ENCODE measurements around the gene AUTS2.
A peak's percentile ranks its signal among the peaks of the same experiment; 100 is the strongest.

AUTS2 gene

GRCh38 chr7:69967689-69968450 is 369.6 kb downstream of the AUTS2 start:
- H3K4me3 ChIP-seq (ENCODE audit: low read depth, low read length), result no peak overlapping the region
- no peak for DNase-seq (ENCODE audit: low read depth)
- TF ChIP-seq CTCF (IDR thresholded peaks at IDR 0.05; ENCODE audit: insufficient read depth, low read depth, low read length, missing control alignments), result no peak

- no peak overlapping the region for H3K4me3 ChIP-seq (ENCODE audit: low read depth, low read length)
- no peak for TF ChIP-seq CTCF (IDR thresholded peaks at IDR 0.05; ENCODE audit: insufficient read depth, low read depth, low read length, missing control alignments)
These were observed 370.8 kb downstream of the AUTS2 start for GRCh38 chr7:69968969-69969556.

GRCh38 chr7:69981646-69982045 is 383.4 kb downstream of the AUTS2 start:
- DNase-seq (ENCODE audit: low read depth), result no peak
- no peak overlapping the region for H3K4me3 ChIP-seq (ENCODE audit: low read depth, low read length)
- no peak for TF ChIP-seq CTCF (IDR thresholded peaks at IDR 0.05; ENCODE audit: insufficient read depth, low read depth, low read length, missing control alignments)

More at GRCh38 chr7:69968969-69969556, 370.8 kb downstream of the AUTS2 start:
- DNase-seq (ENCODE audit: low read depth), result no peak

GRCh38 chr7:69982197-69982596 is 383.9 kb downstream of the AUTS2 start:
- no peak overlapping the region for H3K4me3 ChIP-seq (ENCODE audit: low read depth, low read length)
- no peak for TF ChIP-seq CTCF (IDR thresholded peaks at IDR 0.05; ENCODE audit: insufficient read depth, low read depth, low read length, missing control alignments)
- no peak for DNase-seq (ENCODE audit: low read depth)

- TF ChIP-seq CTCF (IDR thresholded peaks at IDR 0.05; ENCODE audit: insufficient read depth, low read depth, low read length, missing control alignments), result no peak
- H3K4me3 ChIP-seq (ENCODE audit: low read depth, low read length), result no peak overlapping the region
These were observed 391.3 kb downstream of the AUTS2 start for GRCh38 chr7:69989551-69989950.

GRCh38 chr7:69992938-69993337 is 394.7 kb downstream of the AUTS2 start:
- no peak for TF ChIP-seq CTCF (IDR thresholded peaks at IDR 0.05; ENCODE audit: insufficient read depth, low read depth, low read length, missing control alignments)
- H3K4me3 ChIP-seq (ENCODE audit: low read depth, low read length), result no peak overlapping the region
- peak; percentile 39 for DNase-seq (ENCODE audit: low read depth)

More at GRCh38 chr7:69989551-69989950, 391.3 kb downstream of the AUTS2 start:
- no peak for DNase-seq (ENCODE audit: low read depth)
